MM.1S (cell line): ENCODE measurements around the gene APBB1IP.

Experiments used
- DNase-seq: peaks from one replicate; pipeline ENCODE4 v3.0.0-alpha.2; 2015
- H2AFZ ChIP-seq: fragments of 300-600 bp; sonication (generic); 2 replicates; pipeline ENCODE4 v1.6.0; 2016; ENCODE audit warnings: antibody characterized with exemption, low read length
- H3F3A ChIP-seq: fragments of 300-600 bp; sonication (generic); 2 replicates; pipeline ENCODE4 v1.6.1; 2016; ENCODE audit warnings: mild to moderate bottlenecking, antibody characterized with exemption, low read length, moderate library complexity, mixed read lengths; ENCODE audit not compliant: insufficient read depth
- H3K27ac ChIP-seq: fragments of 300-600 bp; sonication (generic); 2 replicates; pipeline ENCODE4 v1.5.1; 2016; ENCODE audit warnings: mild to moderate bottlenecking, low read length
- H3K27me3 ChIP-seq: fragments of 300-600 bp; sonication (generic); replicated peaks from 2 replicates; pipeline ENCODE4 v1.6.0; 2016; ENCODE audit warnings: low read length; ENCODE audit not compliant: insufficient read depth
- H3K36me3 ChIP-seq: fragments of 300-600 bp; sonication (generic); replicated peaks from 2 replicates; pipeline ENCODE4 v1.6.1; 2016; ENCODE audit warnings: mild to moderate bottlenecking, low read length, mixed read lengths; ENCODE audit not compliant: insufficient read depth
- H3K4me1 ChIP-seq: fragments of 300-600 bp; sonication (generic); 2 replicates; pipeline ENCODE4 v1.6.1; 2016; ENCODE audit warnings: low read length, mixed read lengths
- H3K4me2 ChIP-seq: fragments of 300-600 bp; sonication (generic); 2 replicates; pipeline ENCODE4 v1.6.0; 2016; ENCODE audit warnings: low read depth, low read length
- H3K4me3 ChIP-seq: fragments of 300-600 bp; sonication (generic); 2 replicates; pipeline ENCODE4 v1.5.1; 2016; ENCODE audit warnings: low read length, mixed read lengths
- H3K79me2 ChIP-seq: fragments of 300-600 bp; sonication (generic); 2 replicates; pipeline ENCODE4 v1.6.1; 2016; ENCODE audit warnings: mixed run types, low read length, mixed read lengths
- H3K9ac ChIP-seq: fragments of 300-600 bp; sonication (generic); 2 replicates; pipeline ENCODE4 v1.6.1; 2016; ENCODE audit warnings: low read length, mixed read lengths
- H3K9me2 ChIP-seq: fragments of 300-600 bp; sonication (generic); replicated peaks from 2 replicates; pipeline ENCODE4 v1.6.1; 2016; ENCODE audit warnings: mild to moderate bottlenecking, low read length, mixed read lengths; ENCODE audit not compliant: insufficient read depth
- H3K9me3 ChIP-seq: fragments of 300-600 bp; sonication (generic); replicated peaks from 2 replicates; pipeline ENCODE4 v1.6.1; 2016; ENCODE audit warnings: mild to moderate bottlenecking, low read length, mixed read lengths; ENCODE audit not compliant: insufficient read depth
- H4K20me1 ChIP-seq: fragments of 300-600 bp; sonication (generic); 2 replicates; pipeline ENCODE4 v1.6.1; 2016; ENCODE audit warnings: mild to moderate bottlenecking, low read length, moderate library complexity, mixed read lengths; ENCODE audit not compliant: insufficient read depth
- CTCF ChIP-seq: fragments of 300-600 bp; sonication (generic); IDR thresholded peaks from 2 replicates; pipeline ENCODE4 v1.5.1; 2016; ENCODE audit warnings: antibody characterized with exemption, low read length, mixed read lengths
- EZH2 ChIP-seq: fragments of 300-600 bp; sonication (generic); optimal IDR thresholded peaks from 2 replicates; pipeline ENCODE3; 2017; ENCODE audit warnings: low read depth, mild to moderate bottlenecking, antibody characterized with exemption, low read length, mixed read lengths
- EZH2phosphoT487 ChIP-seq: fragments of 300-600 bp; sonication (generic); IDR thresholded peaks from 2 replicates; pipeline ENCODE4 v1.6.1; 2018; ENCODE audit warnings: antibody characterized with exemption, low read length

The APBB1IP gene

GRCh38 chr10:26448292-26448691 lies 10.2 kb downstream of the APBB1IP start:
- no peaks in the 10 kb centered on the region for H3K36me3 ChIP-seq
- 0 out of 2 replicates have a peak, but pooled peaks cover 3% of the 10 kb centered on the region for H3K79me2 ChIP-seq
- peak overlapping the region; percentile 27; the same call in 1 of the 2 replicates for H3K9ac ChIP-seq
- no peaks in the 10 kb centered on the region for H3K9me3 ChIP-seq
- H3K4me3 ChIP-seq = peak overlapping the region; percentile 18; the same call in 1 of the 2 replicates
- TF ChIP-seq EZH2 (no peak), CTCF (no peak), EZH2phosphoT487 (no peak)
- peak overlapping the region; percentile 39; the same call in 1 of the 2 replicates for H2AFZ ChIP-seq
- no peaks in the 10 kb centered on the region for H3F3A ChIP-seq
- H3K27ac ChIP-seq = peak overlapping the region; percentile 73; the same call in 1 of the 2 replicates
- no peaks in the 10 kb centered on the region for H3K9me2 ChIP-seq
- H3K27me3 ChIP-seq = no peaks in the 10 kb centered on the region
- H4K20me1 ChIP-seq = no peaks in the 10 kb centered on the region
- 0 out of 2 replicates have a peak, but pooled peaks cover 5% of the 10 kb centered on the region for H3K4me1 ChIP-seq
- H3K4me2 ChIP-seq = peak overlapping the region; percentile 58
- no peak for DNase-seq

- H3F3A ChIP-seq = no peaks in the 10 kb centered on the region
- H3K4me1 ChIP-seq = 0 out of 2 replicates have a peak, but pooled peaks cover 5% of the 10 kb centered on the region
- peak overlapping the region; percentile 27 for H3K9ac ChIP-seq
- H3K4me2 ChIP-seq = peak overlapping the region; percentile 58
- peak overlapping the region; percentile 39; the same call in 1 of the 2 replicates for H2AFZ ChIP-seq
- DNase-seq = peak; percentile 68
- no peaks in the 10 kb centered on the region for H3K9me3 ChIP-seq
- H3K27me3 ChIP-seq = no peaks in the 10 kb centered on the region
- TF ChIP-seq EZH2 (no peak), EZH2phosphoT487 (no peak), CTCF (no peak; the same call in 1 of the 2 replicates)
- peak overlapping the region; percentile 18; the same call in 1 of the 2 replicates for H3K4me3 ChIP-seq
- H3K27ac ChIP-seq = peak overlapping the region; percentile 73
- 0 out of 2 replicates have a peak, but pooled peaks cover 3% of the 10 kb centered on the region for H3K79me2 ChIP-seq
- H3K36me3 ChIP-seq = no peaks in the 10 kb centered on the region
- no peaks in the 10 kb centered on the region for H4K20me1 ChIP-seq
- H3K9me2 ChIP-seq = no peaks in the 10 kb centered on the region
These were observed 10.7 kb downstream of the APBB1IP start for GRCh38 chr10:26448706-26449435.

- Histone ChIP-seq H2AFZ (no peak overlapping the region), H3K27ac (no peak overlapping the region), H3K9me2 (no peaks in the 10 kb centered on the region), H3K4me3 (no peak overlapping the region), H3K9me3 (no peaks in the 10 kb centered on the region), H3K79me2 (0 out of 2 replicates have a peak, but pooled peaks cover 3% of the 10 kb centered on the region), H4K20me1 (no peaks in the 10 kb centered on the region), H3F3A (no peaks in the 10 kb centered on the region), H3K4me1 (0 out of 2 replicates have a peak, but pooled peaks cover 5% of the 10 kb centered on the region), H3K4me2 (no peak overlapping the region), H3K27me3 (no peaks in the 10 kb centered on the region), H3K36me3 (no peaks in the 10 kb centered on the region), H3K9ac (no peak overlapping the region)
- TF ChIP-seq EZH2 (no peak), EZH2phosphoT487 (no peak), CTCF (no peak)
- no peak for DNase-seq
These were observed 11.6 kb downstream of the APBB1IP start for GRCh38 chr10:26449726-26450125.
